ENCODE results near the gene FBN1.

- no peak for TF ChIP-seq ZNF335 (CRISPR knock-in tag; IDR thresholded peaks at IDR 0.05)
- TF ChIP-seq GATA4 (IDR thresholded peaks at IDR 0.05; ENCODE audit: borderline replicate concordance, low read depth) = no peak
- TF ChIP-seq SMC3 (IDR thresholded peaks at IDR 0.05; ENCODE audit: low read length) = no peak
- no peak for TF ChIP-seq CTCF (CRISPR knock-in tag; IDR thresholded peaks at IDR 0.05)
- TF ChIP-seq SIN3A (IDR thresholded peaks at IDR 0.05; ENCODE audit: borderline replicate concordance, low read depth, low read length) = no peak
- no peak for TF ChIP-seq ZNF274 (CRISPR knock-in tag; IDR thresholded peaks at IDR 0.05)
- TF ChIP-seq RAD21 (CRISPR knock-in tag; IDR thresholded peaks at IDR 0.05) = no peak
- TF ChIP-seq NFE2L1 (CRISPR knock-in tag; IDR thresholded peaks at IDR 0.05; ENCODE audit: borderline replicate concordance) = no peak
- no peak for TF ChIP-seq ZNF607 (CRISPR knock-in tag; IDR thresholded peaks at IDR 0.05; ENCODE audit: borderline replicate concordance)
- no peak for TF ChIP-seq MYC (CRISPR knock-in tag; IDR thresholded peaks at IDR 0.05; ENCODE audit: borderline replicate concordance)
- no peak for TF ChIP-seq ZNF530 (CRISPR knock-in tag; IDR thresholded peaks at IDR 0.05; ENCODE audit: low read depth)
Measured at GRCh38 chr15:48634096-48634495, 11.4 kb downstream of the FBN1 start.
